DOHH2 (cell line): Measurements from ENCODE around the gene PPFIA4.

Experiments
- H3F3A ChIP-seq: fragments of 200-600 bp; sonication (generic), shearing (Covaris generic); 2 replicates; pipeline ENCODE4 v1.6.0; 2016; ENCODE audit warnings: antibody characterized with exemption, mild to moderate bottlenecking; ENCODE audit not compliant: control insufficient read depth, insufficient read depth
- H3K27ac ChIP-seq: fragments of 200-600 bp; sonication (generic); 2 replicates; pipeline ENCODE4 v1.5.1; 2014; ENCODE audit warnings: low read depth, mild to moderate bottlenecking, low read length, moderate library complexity
- H3K27me3 ChIP-seq: fragments of 200-600 bp; sonication (generic); 2 replicates; pipeline ENCODE4 v1.6.1; 2014; ENCODE audit warnings: mild to moderate bottlenecking, low read length, mixed read lengths; ENCODE audit not compliant: control insufficient read depth
- H3K36me3 ChIP-seq: fragments of 200-600 bp; sonication (generic); 2 replicates; pipeline ENCODE4 v1.6.1; 2014; ENCODE audit warnings: mild to moderate bottlenecking, low read length, moderate library complexity, mixed read lengths; ENCODE audit not compliant: control insufficient read depth
- H3K4me1 ChIP-seq: fragments of 200-600 bp; sonication (generic); 2 replicates; pipeline ENCODE4 v1.6.1; 2014; ENCODE audit warnings: mild to moderate bottlenecking, low read length, mixed read lengths; ENCODE audit not compliant: control insufficient read depth
- H3K4me2 ChIP-seq: fragments of 200-600 bp; sonication (generic); 2 replicates; pipeline ENCODE4 v1.6.0; 2014; ENCODE audit warnings: mild to moderate bottlenecking, low read length, moderate library complexity
- H3K4me3 ChIP-seq: fragments of 200-600 bp; sonication (generic); 2 replicates; pipeline ENCODE4 v1.5.1; 2014; ENCODE audit warnings: mild to moderate bottlenecking, low read length, mixed read lengths
- H3K79me2 ChIP-seq: fragments of 200-600 bp; sonication (generic); 2 replicates; pipeline ENCODE4 v1.6.1; 2014; ENCODE audit warnings: mild to moderate bottlenecking, low read length, mixed read lengths; ENCODE audit not compliant: control insufficient read depth
- H3K9me2 ChIP-seq: fragments of 200-600 bp; sonication (generic); replicated peaks from 2 replicates; pipeline ENCODE4 v1.6.1; 2014; ENCODE audit warnings: mild to moderate bottlenecking, low read length, mixed read lengths; ENCODE audit not compliant: control insufficient read depth
- H3K9me3 ChIP-seq: fragments of 200-600 bp; sonication (generic); 2 replicates; pipeline ENCODE4 v1.6.1; 2014; ENCODE audit warnings: antibody characterized with exemption, low read length, mixed read lengths; ENCODE audit not compliant: control insufficient read depth, insufficient read depth
- H4K20me1 ChIP-seq: fragments of 200-600 bp; sonication (generic); 2 replicates; pipeline ENCODE4 v1.6.0; 2014; ENCODE audit warnings: low read depth, mild to moderate bottlenecking, antibody characterized with exemption, low read length, moderate library complexity; ENCODE audit not compliant: control insufficient read depth, insufficient read depth
- EZH2phosphoT487 ChIP-seq: fragments of 200-600 bp; sonication (generic); IDR thresholded peaks from 2 replicates; pipeline ENCODE4 v1.6.1; 2017; ENCODE audit warnings: borderline replicate concordance, mild to moderate bottlenecking, antibody characterized with exemption, low read length, moderate library complexity, mixed read lengths
- TF ChIP-seq, protein P1 (sequence below): fragments of 200-600 bp; sonication (generic); IDR thresholded peaks from one replicate; pipeline ENCODE4 v1.5.1; 2014; ENCODE audit warnings: antibody characterized with exemption, mild to moderate bottlenecking, low read depth, low read length; ENCODE audit not compliant: poor library complexity, severe bottlenecking

The PPFIA4 gene

DNA sequence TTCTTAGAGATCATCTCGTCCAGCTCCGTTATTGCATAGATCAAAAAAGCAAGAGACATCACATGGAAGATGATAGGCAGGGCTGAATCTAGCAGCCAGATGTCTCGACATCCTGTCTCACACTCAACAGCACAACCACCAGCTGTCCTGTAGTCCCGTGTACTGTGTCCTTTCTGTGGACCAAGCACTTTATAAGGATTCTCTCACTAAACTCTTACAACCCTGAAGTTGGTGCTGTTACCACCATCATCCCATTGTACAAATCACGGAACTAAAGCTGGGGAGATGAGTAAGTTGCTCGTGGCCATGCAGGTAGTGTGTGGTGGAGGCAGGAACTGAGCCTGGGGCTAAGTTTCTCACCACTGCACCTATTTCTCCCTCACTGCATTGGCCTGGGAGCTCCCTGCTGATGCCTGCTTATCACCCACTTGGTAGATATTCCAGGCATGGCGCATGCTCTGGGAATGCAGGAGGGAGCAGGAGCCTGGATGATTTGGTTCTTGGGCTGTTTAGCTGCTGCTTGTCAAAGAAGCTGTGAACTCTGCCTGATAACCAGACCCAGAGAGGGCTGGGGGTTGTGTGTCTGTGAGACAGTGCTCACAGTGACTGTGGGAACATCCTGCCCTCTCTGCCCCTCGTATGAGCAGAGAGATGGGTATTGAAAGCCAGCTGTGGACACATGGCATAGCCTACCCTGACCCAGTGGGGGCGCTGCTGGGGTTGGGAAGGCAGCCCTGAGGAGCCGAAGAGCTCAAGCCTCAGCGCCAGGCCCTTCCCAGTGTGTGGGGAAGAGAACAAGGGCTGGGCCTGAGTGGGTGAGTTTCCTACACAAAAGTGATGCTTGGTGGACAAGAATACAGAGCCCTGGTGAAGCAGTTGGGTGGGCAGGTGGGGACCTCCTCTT, 13.6 kb downstream of the PPFIA4 start:
- Histone ChIP-seq H3K36me3 (no peaks in the 10 kb centered on the region), H3K27me3 (peaks cover 7% of the 10 kb centered on the region; the same call in 1 of the 2 replicates), H3F3A (no peaks in the 10 kb centered on the region), H3K79me2 (no peaks in the 10 kb centered on the region), H3K4me1 (no peaks in the 10 kb centered on the region), H3K4me2 (no peak overlapping the region), H3K9me3 (no peaks in the 10 kb centered on the region), H3K9me2 (no peaks in the 10 kb centered on the region), H3K27ac (no peak overlapping the region), H4K20me1 (no peaks in the 10 kb centered on the region), H3K4me3 (no peak overlapping the region)
- TF ChIP-seq, protein P1, sequence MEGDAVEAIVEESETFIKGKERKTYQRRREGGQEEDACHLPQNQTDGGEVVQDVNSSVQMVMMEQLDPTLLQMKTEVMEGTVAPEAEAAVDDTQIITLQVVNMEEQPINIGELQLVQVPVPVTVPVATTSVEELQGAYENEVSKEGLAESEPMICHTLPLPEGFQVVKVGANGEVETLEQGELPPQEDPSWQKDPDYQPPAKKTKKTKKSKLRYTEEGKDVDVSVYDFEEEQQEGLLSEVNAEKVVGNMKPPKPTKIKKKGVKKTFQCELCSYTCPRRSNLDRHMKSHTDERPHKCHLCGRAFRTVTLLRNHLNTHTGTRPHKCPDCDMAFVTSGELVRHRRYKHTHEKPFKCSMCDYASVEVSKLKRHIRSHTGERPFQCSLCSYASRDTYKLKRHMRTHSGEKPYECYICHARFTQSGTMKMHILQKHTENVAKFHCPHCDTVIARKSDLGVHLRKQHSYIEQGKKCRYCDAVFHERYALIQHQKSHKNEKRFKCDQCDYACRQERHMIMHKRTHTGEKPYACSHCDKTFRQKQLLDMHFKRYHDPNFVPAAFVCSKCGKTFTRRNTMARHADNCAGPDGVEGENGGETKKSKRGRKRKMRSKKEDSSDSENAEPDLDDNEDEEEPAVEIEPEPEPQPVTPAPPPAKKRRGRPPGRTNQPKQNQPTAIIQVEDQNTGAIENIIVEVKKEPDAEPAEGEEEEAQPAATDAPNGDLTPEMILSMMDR, result peak; percentile 52
- TF ChIP-seq EZH2phosphoT487, result no peak

DNA sequence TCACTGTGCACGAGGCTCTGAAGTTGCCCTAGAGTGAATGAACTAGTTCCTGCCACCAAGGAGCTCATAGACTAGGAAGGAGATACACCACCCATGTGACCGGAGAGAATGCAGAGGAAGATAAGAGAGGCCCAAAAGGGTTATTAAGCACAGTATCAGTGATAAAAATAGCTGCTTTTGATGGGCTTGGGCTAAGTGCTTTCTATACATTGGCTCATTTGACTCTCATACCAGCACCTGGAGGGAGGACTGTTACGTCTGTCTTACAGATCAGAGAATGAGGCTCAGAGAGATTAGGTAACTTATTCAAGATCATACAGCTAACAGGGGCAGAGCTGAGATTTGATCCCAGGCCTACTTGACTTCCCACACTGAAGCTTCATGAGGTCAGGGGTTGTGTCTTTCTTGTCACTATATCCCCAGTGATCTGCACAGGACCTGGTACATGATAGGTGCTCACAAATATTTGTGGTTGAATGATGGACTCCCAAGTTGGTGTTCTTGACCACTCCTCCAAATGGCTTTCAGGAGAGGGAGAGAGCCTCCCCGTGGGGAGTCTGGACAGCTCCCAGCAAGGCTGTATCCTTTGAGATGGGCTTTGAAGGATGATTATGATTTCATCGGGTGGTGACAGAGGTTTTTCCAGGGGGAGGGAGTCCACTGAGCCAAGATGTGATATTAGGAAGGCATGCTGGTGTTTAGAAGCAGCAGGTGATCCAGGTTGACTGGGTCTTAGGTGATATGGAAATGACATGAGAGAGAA, 14.4 kb downstream of the PPFIA4 start:
- Histone ChIP-seq H3K27ac (no peak overlapping the region), H3K36me3 (no peaks in the 10 kb centered on the region), H3K4me2 (no peak overlapping the region), H3K9me2 (no peaks in the 10 kb centered on the region), H3F3A (no peaks in the 10 kb centered on the region), H3K4me3 (no peak overlapping the region), H3K9me3 (no peaks in the 10 kb centered on the region), H3K79me2 (no peaks in the 10 kb centered on the region), H3K4me1 (no peaks in the 10 kb centered on the region), H4K20me1 (no peaks in the 10 kb centered on the region), H3K27me3 (peaks cover 7% of the 10 kb centered on the region; the same call in 1 of the 2 replicates)
- TF ChIP-seq EZH2phosphoT487, result no peak
- TF ChIP-seq, protein P1, result no peak

DNA sequence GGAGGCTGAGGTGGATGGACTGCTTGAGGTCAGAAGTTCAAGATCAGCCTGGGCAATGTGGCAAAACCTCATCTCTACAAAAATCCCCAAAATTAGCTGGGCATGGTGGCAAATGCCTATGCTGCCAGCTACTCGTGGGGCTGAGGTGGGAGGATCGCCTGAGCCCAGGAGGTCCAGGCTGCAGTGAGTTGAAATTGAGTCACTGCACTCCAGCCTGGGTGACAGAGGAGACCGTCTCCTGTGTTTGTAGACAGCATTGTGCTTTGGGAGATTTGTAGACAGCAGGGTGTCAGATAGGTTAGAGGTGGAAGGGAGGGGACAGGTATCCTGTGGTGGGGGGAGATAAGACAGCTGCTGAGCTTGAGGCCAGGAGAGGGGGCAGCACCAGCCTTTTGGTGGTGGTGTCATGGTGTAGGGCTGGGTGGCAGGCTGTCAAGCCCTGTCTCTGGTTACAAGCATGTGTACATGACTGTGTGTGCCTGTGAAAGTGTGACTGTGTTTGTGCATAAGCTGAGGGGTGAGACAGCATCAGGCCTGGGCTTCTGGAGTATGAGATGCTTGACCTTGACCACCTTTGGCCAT, 15.2 kb downstream of the PPFIA4 start:
- H3F3A ChIP-seq, result no peaks in the 10 kb centered on the region
- TF ChIP-seq EZH2phosphoT487, result no peak
- TF ChIP-seq, protein P1, result no peak
- H3K9me2 ChIP-seq, result no peaks in the 10 kb centered on the region
- H4K20me1 ChIP-seq, result no peaks in the 10 kb centered on the region
- no peaks in the 10 kb centered on the region for H3K79me2 ChIP-seq
- H3K9me3 ChIP-seq, result no peaks in the 10 kb centered on the region
- no peak overlapping the region for H3K27ac ChIP-seq
- H3K4me3 ChIP-seq, result no peak overlapping the region
- H3K36me3 ChIP-seq, result no peaks in the 10 kb centered on the region
- no peak overlapping the region for H3K4me2 ChIP-seq
- no peaks in the 10 kb centered on the region for H3K4me1 ChIP-seq
- peaks cover 7% of the 10 kb centered on the region; the same call in 1 of the 2 replicates for H3K27me3 ChIP-seq
